Endothelial cell of umbilical vein (primary cell): Measurements from ENCODE around the gene IGFL2. TPM values are rescaled to one million over a fixed set of nuclear protein-coding genes. Genes with fewer than 3 reads are reported as not detected.

ENCODE experiments used
- BruUV-seq: library from RNA; stranded (reverse); fragments of 400-500 nt; replicated peaks from 2 replicates; lab custom pipeline; 2021; lab: Mats Ljungman, UMichigan
- CTCF ChIA-PET: fragments of 300-600, 350-600 bp; sonication (Branson Sonifier 250); formaldehyde crosslinking; loops from one replicate; lab custom pipeline; 2021; ENCODE audit warnings: antibody characterized with exemption, inconsistent platforms; lab: Charles Lee
- POLR2A ChIA-PET: fragments of 300-600, 350-600 bp; sonication (Branson Sonifier 250); formaldehyde crosslinking; loops from one replicate; lab custom pipeline; 2021; ENCODE audit warnings: antibody characterized with exemption, inconsistent platforms; lab: Charles Lee
- DNase-seq: peaks from one replicate; pipeline ENCODE4 v3.0.0-alpha.2; 2011; ENCODE audit warnings: low read depth, low spot score
- FAIRE-seq: peaks from 2 replicates; lab custom pipeline; 2011; peaks lifted over from hg19 to GRCh38; lab: Jason Lieb, UNC
- H2AFZ ChIP-seq: 2 replicates; pipeline ENCODE4 v1.6.0; 2012; ENCODE audit warnings: low read depth, low read length, control low read depth, inconsistent platforms
- H3K27ac ChIP-seq: 2 replicates; pipeline ENCODE4 v1.5.1; 2011; ENCODE audit warnings: low read depth, mild to moderate bottlenecking, control low read depth, low read length, moderate library complexity; ENCODE audit not compliant: insufficient read depth
- H3K27me3 ChIP-seq, 2 experiments: 2 replicates each; pipeline versions ENCODE4 v1.6.0 to v1.6.1; 2011; ENCODE audit warnings: low read length in 2 of 2, mixed read lengths in 1 of 2; ENCODE audit not compliant: control insufficient read depth in 2 of 2, insufficient read depth in 2 of 2
- H3K36me3 ChIP-seq, 2 experiments: 2 replicates in 1 of 2; 3 replicates in 1 of 2; pipeline ENCODE4 v1.5.1; 2011; ENCODE audit warnings: low read length in 2 of 2, mild to moderate bottlenecking in 1 of 2, moderate library complexity in 1 of 2; ENCODE audit not compliant: control insufficient read depth in 2 of 2, insufficient read depth in 2 of 2; ENCODE audit errors: extremely low read depth in 1 of 2
- H3K4me1 ChIP-seq: 3 replicates; pipeline ENCODE4 v1.5.1; 2011; ENCODE audit warnings: mild to moderate bottlenecking, low read length; ENCODE audit not compliant: control insufficient read depth, insufficient read depth; ENCODE audit errors: extremely low read depth
- H3K4me2 ChIP-seq: 2 replicates; pipeline ENCODE4 v1.6.1; 2011; ENCODE audit warnings: low read length, control low read depth, mixed read lengths; ENCODE audit not compliant: insufficient read depth
- H3K4me3 ChIP-seq, 3 experiments: fragments of 200-600 bp in 1 of 3; sonication (generic), shearing (Covaris generic) in 1 of 3; replicated peaks in 1 of 3; 2 replicates each; pipeline ENCODE4 v1.5.1; 2011 to 2016; ENCODE audit warnings: control low read depth in 3 of 3, low read length in 3 of 3, mild to moderate bottlenecking in 2 of 3, inconsistent platforms in 1 of 3, low read depth in 1 of 3, moderate library complexity in 1 of 3; ENCODE audit not compliant: insufficient read depth in 1 of 3
- H3K79me2 ChIP-seq: 2 replicates; pipeline ENCODE4 v1.6.0; 2012; ENCODE audit warnings: low read length, inconsistent platforms; ENCODE audit not compliant: control insufficient read depth, insufficient read depth
- H3K9ac ChIP-seq: replicated peaks from 2 replicates; pipeline ENCODE3; 2011; ENCODE audit warnings: low read length, control low read depth; ENCODE audit not compliant: insufficient read depth; ENCODE audit errors: extremely low read depth
- H3K9me1 ChIP-seq: replicated peaks from 3 replicates; pipeline ENCODE4 v1.6.0; 2011; ENCODE audit warnings: mild to moderate bottlenecking, low read length; ENCODE audit not compliant: control insufficient read depth, insufficient read depth; ENCODE audit errors: extremely low read depth
- H3K9me3 ChIP-seq: replicated peaks from 2 replicates; pipeline ENCODE4 v1.5.1; 2012; ENCODE audit warnings: low read length, inconsistent platforms; ENCODE audit not compliant: control insufficient read depth, insufficient read depth
- H4K20me1 ChIP-seq: replicated peaks from 2 replicates; pipeline ENCODE3; 2011; ENCODE audit warnings: mild to moderate bottlenecking, low read length; ENCODE audit not compliant: control insufficient read depth, insufficient read depth; ENCODE audit errors: extremely low read depth
- EZH2 ChIP-seq: IDR thresholded peaks from 2 replicates; pipeline ENCODE4 v1.6.1; 2012; ENCODE audit warnings: borderline replicate concordance, low read depth, mild to moderate bottlenecking, moderate library complexity, low read length, inconsistent platforms; ENCODE audit not compliant: severe bottlenecking
- FOS ChIP-seq: IDR thresholded peaks from 2 replicates; pipeline ENCODE4 v1.6.1; 2011; ENCODE audit warnings: mild to moderate bottlenecking, low read length, moderate library complexity, borderline replicate concordance; ENCODE audit not compliant: insufficient read depth
- GATA2 ChIP-seq: IDR thresholded peaks from 2 replicates; pipeline ENCODE4 v1.7.0; 2011; ENCODE audit warnings: low read depth, mild to moderate bottlenecking, moderate library complexity, mixed read lengths, low read length; ENCODE audit not compliant: insufficient read length, insufficient read depth
- JUN ChIP-seq: IDR thresholded peaks from 2 replicates; pipeline ENCODE4 v1.6.1; 2011; ENCODE audit warnings: borderline replicate concordance, low read depth; ENCODE audit not compliant: insufficient read length, insufficient read depth
- MYC ChIP-seq: IDR thresholded peaks from one replicate; pipeline ENCODE4 v1.6.1; 2011; ENCODE audit warnings: mild to moderate bottlenecking, low read depth, low read length
- POLR2A ChIP-seq: IDR thresholded peaks from 2 replicates; pipeline ENCODE4 v1.6.1; 2012; ENCODE audit warnings: low read depth, mild to moderate bottlenecking, control low read depth, low read length
- POLR2AphosphoS5 ChIP-seq: IDR thresholded peaks from 2 replicates; pipeline ENCODE4 v1.6.1; 2012; ENCODE audit warnings: low read depth, mild to moderate bottlenecking, control low read depth, low read length, moderate library complexity; ENCODE audit not compliant: insufficient read depth
- dilution Hi-C: fragments of 300-500 bp; cut with MboI; formaldehyde crosslinking; loops from one replicate; pipeline ENCODE4 v1.15.0; 2019; ENCODE audit warnings: low sequenced_read_pairs; ENCODE audit not compliant: extremely low pct_ligation_motif_present
- intact Hi-C: fragments of 100-400 bp; cut with micrococcal nuclease; formaldehyde crosslinking; loops from one replicate; pipeline ENCODE4 v1.10.0; 2022
- polyA plus RNA-seq, 4 experiments: library from polyadenylated mRNA; depleted of rRNA in 3 of 4; stranded (reverse) in 3 of 4; unstranded in 1 of 4; fragments of >200 nt; gene quantifications; 2 replicates each; pipeline versions ENCODE4 v1.2.1 to v1.2.3, GENCODE V29; 2011 to 2012; ENCODE audit warnings: missing spikeins in 1 of 4
- total RNA-seq: library from RNA; stranded (reverse); gene quantifications from 2 replicates; pipeline ENCODE4 v1.2.3, GENCODE V29; 2021
- TF ChIP-seq, protein P1 (sequence below): IDR thresholded peaks from 2 replicates; pipeline ENCODE4 v1.6.1; 2011; ENCODE audit not compliant: insufficient read depth, insufficient read length
- TF ChIP-seq, protein P2 (sequence below), 2 donors: IDR thresholded peaks; 1 replicate in 1 of 2; 2 replicates in 1 of 2; pipeline ENCODE4 v1.5.1; 2011; ENCODE audit warnings: low read length in 2 of 2, mild to moderate bottlenecking in 2 of 2, moderate library complexity in 2 of 2, control low read depth in 1 of 2, inconsistent platforms in 1 of 2, low read depth in 1 of 2; ENCODE audit not compliant: insufficient read depth in 1 of 2; ENCODE audit errors: extremely low read depth in 1 of 2

The IGFL2 gene
- total and polyA plus RNA-seq, 2 donors (not counting 3 experiments of a cell fraction or from before 2014, with no cell fraction given): not detected

GRCh38 chr19:46147166-46147740, 785 bp upstream of the IGFL2 start:
- no peaks in the 10 kb centered on the region for H4K20me1 ChIP-seq
- no peak for FAIRE-seq
- no peaks in the 10 kb centered on the region for H3K36me3 ChIP-seq
- DNase-seq: no peak
- dilution Hi-C loops (no loop called here), intact Hi-C loops (no loop called here)
- peaks cover 13 to 39% of the 10 kb centered on the region in 2 experiments for H3K27me3 ChIP-seq
- no peak for TF ChIP-seq EZH2
- no peak for TF ChIP-seq POLR2AphosphoS5
- no peak for TF ChIP-seq JUN
- no peak for TF ChIP-seq FOS
- TF ChIP-seq, protein P1, sequence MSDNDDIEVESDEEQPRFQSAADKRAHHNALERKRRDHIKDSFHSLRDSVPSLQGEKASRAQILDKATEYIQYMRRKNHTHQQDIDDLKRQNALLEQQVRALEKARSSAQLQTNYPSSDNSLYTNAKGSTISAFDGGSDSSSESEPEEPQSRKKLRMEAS: no peak
- TF ChIP-seq GATA2: no peak
- TF ChIP-seq MYC: no peak
- no peak for TF ChIP-seq POLR2A
- TF ChIP-seq, protein P2, sequence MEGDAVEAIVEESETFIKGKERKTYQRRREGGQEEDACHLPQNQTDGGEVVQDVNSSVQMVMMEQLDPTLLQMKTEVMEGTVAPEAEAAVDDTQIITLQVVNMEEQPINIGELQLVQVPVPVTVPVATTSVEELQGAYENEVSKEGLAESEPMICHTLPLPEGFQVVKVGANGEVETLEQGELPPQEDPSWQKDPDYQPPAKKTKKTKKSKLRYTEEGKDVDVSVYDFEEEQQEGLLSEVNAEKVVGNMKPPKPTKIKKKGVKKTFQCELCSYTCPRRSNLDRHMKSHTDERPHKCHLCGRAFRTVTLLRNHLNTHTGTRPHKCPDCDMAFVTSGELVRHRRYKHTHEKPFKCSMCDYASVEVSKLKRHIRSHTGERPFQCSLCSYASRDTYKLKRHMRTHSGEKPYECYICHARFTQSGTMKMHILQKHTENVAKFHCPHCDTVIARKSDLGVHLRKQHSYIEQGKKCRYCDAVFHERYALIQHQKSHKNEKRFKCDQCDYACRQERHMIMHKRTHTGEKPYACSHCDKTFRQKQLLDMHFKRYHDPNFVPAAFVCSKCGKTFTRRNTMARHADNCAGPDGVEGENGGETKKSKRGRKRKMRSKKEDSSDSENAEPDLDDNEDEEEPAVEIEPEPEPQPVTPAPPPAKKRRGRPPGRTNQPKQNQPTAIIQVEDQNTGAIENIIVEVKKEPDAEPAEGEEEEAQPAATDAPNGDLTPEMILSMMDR (IDR thresholded peaks at IDR 0.05; ENCODE audit: extremely low read depth in 1 of 2, insufficient read depth in 1 of 2, low read depth in 1 of 2, low read length in 2 of 2): no peak
- H3K27ac ChIP-seq: no peak overlapping the region
- H3K9me1 ChIP-seq: no peaks in the 10 kb centered on the region
- no peak overlapping the region for H3K4me3 ChIP-seq
- no peaks in the 10 kb centered on the region for H3K79me2 ChIP-seq
- H3K4me1 ChIP-seq: no peaks in the 10 kb centered on the region
- BruUV-seq: no TSS peak
- ChIA-PET CTCF (interaction anchor here (0.9 kb wide), 1 partner anchor 65 kb away, joined by 3 read pairs; no protein-coding TSS in a partner anchor), POLR2A (no interaction called here)
- H2AFZ ChIP-seq: no peak overlapping the region
- H3K9me3 ChIP-seq: no peaks in the 10 kb centered on the region
- H3K9ac ChIP-seq: no peak overlapping the region
- H3K4me2 ChIP-seq: no peak overlapping the region
